Measurements from ENCODE around the gene SFT2D3.
A peak's percentile ranks its signal among the peaks of the same experiment; 100 is the strongest.

SFT2D3 gene, protein sequence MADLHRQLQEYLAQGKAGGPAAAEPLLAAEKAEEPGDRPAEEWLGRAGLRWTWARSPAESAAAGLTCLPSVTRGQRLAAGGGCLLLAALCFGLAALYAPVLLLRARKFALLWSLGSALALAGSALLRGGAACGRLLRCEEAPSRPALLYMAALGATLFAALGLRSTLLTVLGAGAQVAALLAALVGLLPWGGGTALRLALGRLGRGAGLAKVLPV

DNA sequence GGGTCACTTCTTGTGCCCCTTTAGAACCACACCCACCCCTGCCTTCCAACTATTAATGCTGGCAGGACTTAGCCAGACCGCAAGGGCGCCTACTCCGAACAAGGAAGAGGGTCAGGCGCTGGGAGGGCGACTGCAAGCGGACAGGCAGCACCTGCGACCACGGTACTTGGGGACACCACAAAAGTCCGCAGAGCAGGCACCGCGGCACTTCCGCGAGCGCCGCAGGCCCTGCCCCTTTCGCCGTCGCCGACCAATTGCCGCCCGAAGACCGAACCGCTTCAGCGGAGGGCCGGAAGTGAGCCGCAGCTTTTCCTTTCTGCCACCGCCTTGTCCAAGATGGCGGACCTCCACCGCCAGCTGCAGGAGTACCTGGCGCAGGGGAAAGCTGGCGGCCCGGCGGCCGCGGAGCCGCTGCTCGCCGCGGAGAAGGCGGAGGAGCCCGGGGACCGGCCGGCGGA, at the start of gene SFT2D3:
TSS of gene SFT2D3 (plus strand) at position 305 of the 458 bp plus-strand sequence. CDS start at position 337, 32 bp downstream.
- no peak for TF ChIP-seq ZFX (IDR thresholded peaks at IDR 0.05; ENCODE audit: borderline replicate concordance)
- TF ChIP-seq, protein P1, sequence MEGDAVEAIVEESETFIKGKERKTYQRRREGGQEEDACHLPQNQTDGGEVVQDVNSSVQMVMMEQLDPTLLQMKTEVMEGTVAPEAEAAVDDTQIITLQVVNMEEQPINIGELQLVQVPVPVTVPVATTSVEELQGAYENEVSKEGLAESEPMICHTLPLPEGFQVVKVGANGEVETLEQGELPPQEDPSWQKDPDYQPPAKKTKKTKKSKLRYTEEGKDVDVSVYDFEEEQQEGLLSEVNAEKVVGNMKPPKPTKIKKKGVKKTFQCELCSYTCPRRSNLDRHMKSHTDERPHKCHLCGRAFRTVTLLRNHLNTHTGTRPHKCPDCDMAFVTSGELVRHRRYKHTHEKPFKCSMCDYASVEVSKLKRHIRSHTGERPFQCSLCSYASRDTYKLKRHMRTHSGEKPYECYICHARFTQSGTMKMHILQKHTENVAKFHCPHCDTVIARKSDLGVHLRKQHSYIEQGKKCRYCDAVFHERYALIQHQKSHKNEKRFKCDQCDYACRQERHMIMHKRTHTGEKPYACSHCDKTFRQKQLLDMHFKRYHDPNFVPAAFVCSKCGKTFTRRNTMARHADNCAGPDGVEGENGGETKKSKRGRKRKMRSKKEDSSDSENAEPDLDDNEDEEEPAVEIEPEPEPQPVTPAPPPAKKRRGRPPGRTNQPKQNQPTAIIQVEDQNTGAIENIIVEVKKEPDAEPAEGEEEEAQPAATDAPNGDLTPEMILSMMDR (IDR thresholded peaks at IDR 0.05): no peak
- peak within 1 kb of the TSS; percentile 92 for H3K27ac ChIP-seq

DNA sequence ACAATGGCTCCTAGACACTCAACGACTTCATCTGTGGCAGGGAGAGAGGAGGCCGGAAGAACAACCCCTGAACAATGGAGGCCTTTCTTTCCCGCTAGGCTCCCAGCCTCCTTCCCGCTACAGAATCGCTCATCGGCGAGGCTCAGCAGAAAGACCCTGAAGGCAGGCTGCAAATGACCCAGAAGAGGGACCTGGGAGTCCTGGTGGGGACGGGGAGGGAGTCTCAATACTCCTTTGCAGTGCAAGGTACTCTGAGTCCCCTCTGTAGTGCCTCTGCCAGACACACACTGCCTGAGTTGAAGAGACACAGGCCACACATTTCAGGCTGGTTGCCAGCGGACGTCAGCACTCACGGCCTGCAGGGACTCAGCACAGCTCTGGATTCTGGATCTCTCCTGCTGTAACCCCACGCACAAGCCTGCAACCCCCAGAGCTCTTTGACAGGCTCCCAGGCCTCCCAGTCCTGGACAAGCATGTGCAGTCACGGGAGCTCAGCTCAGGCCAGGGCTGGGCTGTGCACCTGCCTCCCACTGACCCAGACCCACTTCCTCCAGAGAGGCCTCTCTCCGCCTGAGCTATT, 49.2 kb upstream of the SFT2D3 start:
- no peak overlapping the region for H3K27ac ChIP-seq
- TF ChIP-seq, protein P1 (IDR thresholded peaks at IDR 0.05): no peak
- no peak for TF ChIP-seq ZFX (IDR thresholded peaks at IDR 0.05; ENCODE audit: borderline replicate concordance)

- TF ChIP-seq, protein P1 (IDR thresholded peaks at IDR 0.05): no peak
- TF ChIP-seq ZFX (IDR thresholded peaks at IDR 0.05; ENCODE audit: borderline replicate concordance): no peak
- no peak overlapping the region for H3K27ac ChIP-seq
These were observed 48.4 kb upstream of the SFT2D3 start for GRCh38 chr2:127652786-127653357.

DNA sequence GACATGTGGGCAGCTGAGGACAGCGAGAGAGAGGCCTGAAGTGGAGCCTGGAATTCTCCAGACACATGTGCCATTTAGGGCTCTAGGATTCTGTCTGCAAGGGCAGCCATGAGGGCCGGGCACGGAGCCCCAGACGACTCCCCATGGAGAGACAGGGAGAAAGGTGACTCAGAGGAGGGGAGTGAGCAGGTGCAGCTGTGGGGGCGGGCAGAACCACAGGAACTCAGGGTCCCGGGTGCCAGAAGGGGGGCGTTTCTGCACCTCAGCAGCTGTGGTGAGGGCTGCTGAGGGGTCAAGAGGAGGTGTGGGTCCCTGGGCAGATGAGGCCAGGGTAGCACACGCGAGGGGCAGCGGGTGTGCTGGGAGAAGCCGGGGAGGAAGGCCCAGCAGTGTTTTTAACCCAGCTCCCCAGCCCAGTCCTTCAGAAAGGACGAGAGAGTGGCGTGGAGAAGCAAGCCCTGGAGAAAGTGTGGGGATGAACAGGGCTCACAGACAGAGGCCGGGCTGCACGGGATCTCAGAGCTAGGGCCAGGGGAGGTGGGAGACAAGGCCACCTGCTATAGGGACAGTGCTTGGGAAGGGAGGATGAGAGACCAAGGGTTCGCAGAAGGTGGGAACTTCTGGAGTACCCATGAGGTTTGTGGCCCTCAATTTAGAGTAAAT, 47.7 kb upstream of the SFT2D3 start:
- TF ChIP-seq, protein P1 (IDR thresholded peaks at IDR 0.05): no peak
- TF ChIP-seq ZFX (IDR thresholded peaks at IDR 0.05; ENCODE audit: borderline replicate concordance): no peak
- H3K27ac ChIP-seq: no peak overlapping the region

- H3K27ac ChIP-seq: no peak overlapping the region
- TF ChIP-seq, protein P1 (IDR thresholded peaks at IDR 0.05): no peak
- no peak for TF ChIP-seq ZFX (IDR thresholded peaks at IDR 0.05; ENCODE audit: borderline replicate concordance)
These were observed 47.0 kb upstream of the SFT2D3 start for GRCh38 chr2:127654084-127654837.

DNA sequence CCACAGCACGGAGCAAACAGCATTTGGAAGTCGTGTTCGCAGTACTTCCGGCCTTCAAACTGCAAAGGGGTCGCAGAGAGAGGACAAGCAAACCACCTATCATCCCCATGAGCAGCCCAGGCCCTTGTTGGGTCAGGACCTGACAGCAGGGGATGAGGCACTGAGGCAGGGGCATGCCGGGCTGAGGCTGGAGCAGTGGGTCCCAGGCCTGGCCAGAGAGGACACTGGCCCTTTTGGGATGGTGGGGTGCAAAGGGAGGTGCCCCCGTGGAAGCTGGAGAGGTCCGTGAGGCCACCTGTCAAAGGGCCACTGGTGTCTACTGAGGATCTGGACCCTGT, 46.5 kb upstream of the SFT2D3 start:
- no peak for TF ChIP-seq ZFX (IDR thresholded peaks at IDR 0.05; ENCODE audit: borderline replicate concordance)
- TF ChIP-seq, protein P1 (IDR thresholded peaks at IDR 0.05): no peak
- H3K27ac ChIP-seq: no peak overlapping the region

Measured in 22Rv1 (cell line).